NCI-H1694 treated with DMSO at 0.1 percent for 48 hours (cell line): Measurements from ENCODE around the gene TBC1D16.

Experiments used
- DNase-seq: peaks from one replicate; lab custom pipeline; 2025; lab: John Stamatoyannopoulos, UW

Gene TBC1D16

GRCh38 chr17:79938336-79939093 lies 97.2 kb downstream of the TBC1D16 start:
- DNase-seq = no peak

- peak; percentile 53 for DNase-seq
Measured at GRCh38 chr17:79937391-79938335, 98.0 kb downstream of the TBC1D16 start.

GRCh38 chr17:79936641-79937381 lies 98.9 kb downstream of the TBC1D16 start:
- DNase-seq = no peak

- DNase-seq = no peak
Measured at GRCh38 chr17:79936050-79936449, 99.6 kb downstream of the TBC1D16 start.

GRCh38 chr17:79935197-79935885 lies 100.3 kb downstream of the TBC1D16 start:
- DNase-seq = no peak

GRCh38 chr17:79934653-79934970 lies 101.1 kb downstream of the TBC1D16 start:
- no peak for DNase-seq

- DNase-seq = peak; percentile 10
Measured at GRCh38 chr17:79933863-79934652, 101.6 kb downstream of the TBC1D16 start.

- DNase-seq = no peak
Measured at GRCh38 chr17:79932451-79933306, 103.0 kb downstream of the TBC1D16 start.

GRCh38 chr17:79931817-79932309 lies 103.8 kb downstream of the TBC1D16 start:
- DNase-seq = no peak

GRCh38 chr17:79930877-79931816 lies 104.5 kb downstream of the TBC1D16 start:
- no peak for DNase-seq

GRCh38 chr17:79930062-79930876 lies 105.4 kb downstream of the TBC1D16 start:
- DNase-seq = no peak

- no peak for DNase-seq
Measured at GRCh38 chr17:79929257-79930061, 106.2 kb downstream of the TBC1D16 start.

GRCh38 chr17:79928502-79929256 lies 107.0 kb downstream of the TBC1D16 start:
- no peak for DNase-seq

GRCh38 chr17:79927688-79928501 lies 107.8 kb downstream of the TBC1D16 start:
- no peak for DNase-seq

GRCh38 chr17:79927136-79927661 lies 108.5 kb downstream of the TBC1D16 start:
- DNase-seq = no peak
